Measurements from ENCODE around the gene TMEM132C.

- TF ChIP-seq BHLHE40 (IDR thresholded peaks at IDR 0.05; ENCODE audit: borderline replicate concordance) (no peak), TARDBP (IDR thresholded peaks at IDR 0.05) (no peak), ELF4 (IDR thresholded peaks at IDR 0.05) (no peak), PKNOX1 (IDR thresholded peaks at IDR 0.05) (no peak), NFRKB (IDR thresholded peaks at IDR 0.05) (no peak), FOXM1 (IDR thresholded peaks at IDR 0.05; ENCODE audit: borderline replicate concordance) (no peak), FOXK2 (IDR thresholded peaks at IDR 0.05) (no peak), SUZ12 (IDR thresholded peaks at IDR 0.05) (no peak), SP1 (IDR thresholded peaks at IDR 0.05) (no peak), CTBP1 (IDR thresholded peaks at IDR 0.05; ENCODE audit: borderline replicate concordance) (no peak), ZNF384 (IDR thresholded peaks at IDR 0.05) (no peak), HDGF (IDR thresholded peaks at IDR 0.05; ENCODE audit: borderline replicate concordance) (no peak), ARNT (IDR thresholded peaks at IDR 0.05) (no peak), L3MBTL2 (conservative IDR thresholded peaks at IDR 0.05) (no peak)
Observed at GRCh38 chr12:128639089-128639488, 372.1 kb downstream of the TMEM132C start.
